Measurements from ENCODE around the gene SYPL1.
A peak's percentile ranks its signal among the peaks of the same experiment; 100 is the strongest.

The SYPL1 gene

GRCh38 chr7:106112118-106112971, at the start of gene SYPL1:
SYPL1 (minus strand) TSS chr7:106112312; CDS start chr7:106112208, 104 bp downstream.
- peaks cover 30% of the 10 kb centered on the region for H3K4me1 ChIP-seq (ENCODE audit: control insufficient read depth, insufficient read depth, low read length)
- peak within 1 kb of the TSS; percentile 92 for H3K9ac ChIP-seq (ENCODE audit: low read length)
- H3K27me3 ChIP-seq (ENCODE audit: control insufficient read depth, insufficient read depth, low read length) = no peaks in the 10 kb centered on the region
- H3K36me3 ChIP-seq (ENCODE audit: control insufficient read depth, insufficient read depth, low read length) = no peaks in the 10 kb centered on the region
- no peaks in the 10 kb centered on the region for H3K9me3 ChIP-seq (ENCODE audit: control insufficient read depth, low read length)
- H3K4me3 ChIP-seq (ENCODE audit: low read length) = peak within 1 kb of the TSS; percentile 69

- Histone ChIP-seq H3K36me3 (ENCODE audit: control insufficient read depth, insufficient read depth, low read length) (no peaks in the 10 kb centered on the region), H3K27me3 (ENCODE audit: control insufficient read depth, insufficient read depth, low read length) (no peaks in the 10 kb centered on the region), H3K4me3 (ENCODE audit: low read length) (no peak overlapping the region), H3K9ac (ENCODE audit: low read length) (no peak overlapping the region), H3K4me1 (ENCODE audit: control insufficient read depth, insufficient read depth, low read length) (peaks cover 23% of the 10 kb centered on the region), H3K9me3 (ENCODE audit: control insufficient read depth, low read length) (no peaks in the 10 kb centered on the region)
These were observed 42.9 kb upstream of the SYPL1 start for GRCh38 chr7:106155027-106155426.

- Histone ChIP-seq H3K36me3 (ENCODE audit: control insufficient read depth, insufficient read depth, low read length) (no peaks in the 10 kb centered on the region), H3K27me3 (ENCODE audit: control insufficient read depth, insufficient read depth, low read length) (no peaks in the 10 kb centered on the region), H3K9me3 (ENCODE audit: control insufficient read depth, low read length) (no peaks in the 10 kb centered on the region), H3K4me3 (ENCODE audit: low read length) (no peak overlapping the region), H3K9ac (ENCODE audit: low read length) (no peak overlapping the region), H3K4me1 (ENCODE audit: control insufficient read depth, insufficient read depth, low read length) (peaks cover 27% of the 10 kb centered on the region)
These were observed 41.9 kb upstream of the SYPL1 start for GRCh38 chr7:106153891-106154449.

GRCh38 chr7:106152313-106152665, 40.2 kb upstream of the SYPL1 start:
- Histone ChIP-seq H3K4me1 (ENCODE audit: control insufficient read depth, insufficient read depth, low read length) (peaks cover 27% of the 10 kb centered on the region), H3K36me3 (ENCODE audit: control insufficient read depth, insufficient read depth, low read length) (no peaks in the 10 kb centered on the region), H3K27me3 (ENCODE audit: control insufficient read depth, insufficient read depth, low read length) (no peaks in the 10 kb centered on the region), H3K4me3 (ENCODE audit: low read length) (no peak overlapping the region), H3K9me3 (ENCODE audit: control insufficient read depth, low read length) (no peaks in the 10 kb centered on the region), H3K9ac (ENCODE audit: low read length) (no peak overlapping the region)

- Histone ChIP-seq H3K27me3 (ENCODE audit: control insufficient read depth, insufficient read depth, low read length) (no peaks in the 10 kb centered on the region), H3K4me3 (ENCODE audit: low read length) (no peak overlapping the region), H3K9me3 (ENCODE audit: control insufficient read depth, low read length) (no peaks in the 10 kb centered on the region), H3K4me1 (ENCODE audit: control insufficient read depth, insufficient read depth, low read length) (peaks cover 27% of the 10 kb centered on the region), H3K9ac (ENCODE audit: low read length) (no peak overlapping the region), H3K36me3 (ENCODE audit: control insufficient read depth, insufficient read depth, low read length) (no peaks in the 10 kb centered on the region)
These were observed 39.6 kb upstream of the SYPL1 start for GRCh38 chr7:106151459-106152312.

- Histone ChIP-seq H3K9me3 (ENCODE audit: control insufficient read depth, low read length) (no peaks in the 10 kb centered on the region), H3K4me1 (ENCODE audit: control insufficient read depth, insufficient read depth, low read length) (peaks cover 13% of the 10 kb centered on the region), H3K27me3 (ENCODE audit: control insufficient read depth, insufficient read depth, low read length) (no peaks in the 10 kb centered on the region), H3K36me3 (ENCODE audit: control insufficient read depth, insufficient read depth, low read length) (no peaks in the 10 kb centered on the region), H3K9ac (ENCODE audit: low read length) (no peak overlapping the region), H3K4me3 (ENCODE audit: low read length) (no peak overlapping the region)
These were observed 31.7 kb upstream of the SYPL1 start for GRCh38 chr7:106143711-106144337.

- Histone ChIP-seq H3K4me3 (ENCODE audit: low read length) (no peak overlapping the region), H3K27me3 (ENCODE audit: control insufficient read depth, insufficient read depth, low read length) (no peaks in the 10 kb centered on the region), H3K9ac (ENCODE audit: low read length) (no peak overlapping the region), H3K4me1 (ENCODE audit: control insufficient read depth, insufficient read depth, low read length) (peaks cover 13% of the 10 kb centered on the region), H3K36me3 (ENCODE audit: control insufficient read depth, insufficient read depth, low read length) (no peaks in the 10 kb centered on the region), H3K9me3 (ENCODE audit: control insufficient read depth, low read length) (no peaks in the 10 kb centered on the region)
These were observed 30.0 kb upstream of the SYPL1 start for GRCh38 chr7:106142136-106142535.

GRCh38 chr7:106140406-106141173, 28.5 kb upstream of the SYPL1 start:
- no peak overlapping the region for H3K9ac ChIP-seq (ENCODE audit: low read length)
- no peak overlapping the region for H3K4me3 ChIP-seq (ENCODE audit: low read length)
- H3K4me1 ChIP-seq (ENCODE audit: control insufficient read depth, insufficient read depth, low read length) = peaks cover 13% of the 10 kb centered on the region
- no peaks in the 10 kb centered on the region for H3K9me3 ChIP-seq (ENCODE audit: control insufficient read depth, low read length)
- no peaks in the 10 kb centered on the region for H3K36me3 ChIP-seq (ENCODE audit: control insufficient read depth, insufficient read depth, low read length)
- no peaks in the 10 kb centered on the region for H3K27me3 ChIP-seq (ENCODE audit: control insufficient read depth, insufficient read depth, low read length)

- Histone ChIP-seq H3K9ac (ENCODE audit: low read length) (no peak overlapping the region), H3K9me3 (ENCODE audit: control insufficient read depth, low read length) (no peaks in the 10 kb centered on the region), H3K4me3 (ENCODE audit: low read length) (no peak overlapping the region), H3K27me3 (ENCODE audit: control insufficient read depth, insufficient read depth, low read length) (no peaks in the 10 kb centered on the region), H3K36me3 (ENCODE audit: control insufficient read depth, insufficient read depth, low read length) (no peaks in the 10 kb centered on the region), H3K4me1 (ENCODE audit: control insufficient read depth, insufficient read depth, low read length) (peaks cover 13% of the 10 kb centered on the region)
These were observed 27.4 kb upstream of the SYPL1 start for GRCh38 chr7:106139265-106140251.

GRCh38 chr7:106138776-106139175, 26.7 kb upstream of the SYPL1 start:
- Histone ChIP-seq H3K4me1 (ENCODE audit: control insufficient read depth, insufficient read depth, low read length) (peaks cover 13% of the 10 kb centered on the region), H3K27me3 (ENCODE audit: control insufficient read depth, insufficient read depth, low read length) (no peaks in the 10 kb centered on the region), H3K9me3 (ENCODE audit: control insufficient read depth, low read length) (no peaks in the 10 kb centered on the region), H3K4me3 (ENCODE audit: low read length) (no peak overlapping the region), H3K36me3 (ENCODE audit: control insufficient read depth, insufficient read depth, low read length) (no peaks in the 10 kb centered on the region), H3K9ac (ENCODE audit: low read length) (no peak overlapping the region)
